Stimulated activated CD4-positive, alpha-beta T cell treated with anti-CD3 and anti-CD28 coated beads, Interleukin-2, amount 100 ng/mL, for 4 hours (primary cell): ENCODE measurements around the gene SERPINA12.
"Not testable (repeated sequence)": the region's sequence is repeated elsewhere in the genome, so short reads cannot be mapped to it uniquely, and the experiment has no call there.

Source experiments
- DNase-seq: peaks from one replicate; pipeline ENCODE4 v3.0.0-alpha.2; 2020; ENCODE audit warnings: low read depth

SERPINA12 gene

GRCh38 chr14:94486883-94487282 is 22.4 kb downstream of the SERPINA12 start:
- no peak for DNase-seq

- no peak for DNase-seq
Observed at GRCh38 chr14:94485944-94486841, 23.1 kb downstream of the SERPINA12 start.

DNA sequence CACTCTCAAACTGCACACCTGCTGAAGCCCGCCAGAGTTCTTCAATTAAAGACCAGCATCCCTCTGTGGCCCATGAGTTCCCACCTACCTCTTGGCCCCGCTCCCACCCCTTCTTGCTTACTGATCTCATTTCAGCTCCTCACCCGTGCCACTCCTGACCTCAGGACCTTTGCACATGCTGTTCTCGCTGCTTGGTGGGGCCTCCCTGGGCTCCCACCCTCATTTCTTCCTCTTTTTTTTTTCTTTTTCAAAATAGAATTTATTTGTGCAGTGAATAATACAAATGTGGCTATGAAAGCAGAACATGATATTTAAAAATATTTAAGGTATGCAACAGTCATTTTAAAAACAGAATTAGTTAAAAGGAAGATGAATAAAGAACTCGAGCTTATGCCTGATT is 24.8 kb downstream of the SERPINA12 start:
- no peak for DNase-seq

DNA sequence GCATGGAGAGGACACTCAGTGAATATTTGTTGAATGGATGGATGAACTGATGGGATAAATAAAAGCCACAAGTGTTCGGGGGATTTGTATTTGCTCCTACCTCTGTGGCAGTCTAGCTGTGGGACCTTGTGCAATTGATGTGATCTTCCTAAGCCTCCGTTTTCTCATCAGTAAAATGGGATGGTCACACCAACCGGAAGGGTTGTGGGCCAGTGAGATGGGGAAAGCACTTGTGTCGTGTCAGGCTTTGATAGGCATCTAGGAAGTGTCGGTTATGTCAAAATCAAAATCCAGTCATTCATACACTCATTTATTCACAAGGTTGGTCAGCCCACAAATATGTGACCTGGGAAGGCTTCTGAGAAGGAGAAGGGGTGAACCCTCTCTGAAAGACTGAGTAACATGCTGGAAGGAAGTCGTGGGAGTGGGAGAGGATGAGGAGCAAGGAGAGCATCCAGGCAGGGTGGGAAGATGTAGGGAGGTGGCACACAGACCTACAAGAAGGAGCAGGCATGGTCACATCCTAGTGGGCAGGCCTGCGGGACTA is 25.5 kb downstream of the SERPINA12 start:
- DNase-seq: no peak

GRCh38 chr14:94483071-94483451 is 26.2 kb downstream of the SERPINA12 start:
- DNase-seq: no peak

DNA sequence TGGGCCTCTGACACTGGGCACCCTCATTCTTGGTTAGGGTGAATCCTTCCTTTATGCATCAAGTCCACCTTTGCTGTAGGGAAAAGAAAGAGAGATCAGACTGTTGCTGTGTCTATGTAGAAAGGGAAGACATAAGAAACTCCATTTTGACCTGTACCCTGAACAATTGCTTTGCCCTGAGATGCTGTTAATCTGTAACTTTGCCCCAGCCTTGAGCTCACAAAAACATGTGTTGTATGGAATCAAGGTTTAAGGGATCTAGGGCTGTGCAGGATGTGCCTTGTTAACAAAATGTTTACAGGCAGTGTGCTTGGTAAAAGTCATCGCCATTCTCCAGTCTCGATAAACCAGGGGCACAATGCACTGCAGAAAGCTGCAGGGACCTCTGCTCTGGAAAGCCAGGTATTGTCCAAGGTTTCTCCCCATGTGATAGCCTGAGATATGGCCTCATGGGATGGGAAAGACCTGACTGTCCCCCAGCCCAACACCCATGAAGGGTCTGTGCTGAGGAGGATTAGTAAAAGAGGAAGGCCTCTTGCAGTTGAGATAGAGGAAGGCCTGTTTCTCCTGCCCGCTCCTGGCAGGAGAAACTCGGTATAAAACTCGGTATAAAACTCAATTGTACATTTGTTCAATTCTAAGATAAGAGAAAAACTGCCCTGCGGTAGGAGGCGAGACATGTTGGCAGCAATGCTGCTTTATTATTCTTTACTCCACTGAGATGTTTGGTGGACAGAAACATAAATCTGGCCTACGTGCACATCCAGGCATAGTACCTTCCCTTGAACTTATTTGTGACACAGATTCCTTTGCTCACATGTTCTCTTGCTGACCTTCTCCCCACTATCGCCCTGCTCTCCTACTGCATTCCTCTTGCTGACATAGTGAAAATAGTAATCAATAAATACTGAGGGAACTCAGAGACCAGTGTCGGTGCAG is 26.9 kb downstream of the SERPINA12 start:
- DNase-seq: not testable (repeated sequence)

DNA sequence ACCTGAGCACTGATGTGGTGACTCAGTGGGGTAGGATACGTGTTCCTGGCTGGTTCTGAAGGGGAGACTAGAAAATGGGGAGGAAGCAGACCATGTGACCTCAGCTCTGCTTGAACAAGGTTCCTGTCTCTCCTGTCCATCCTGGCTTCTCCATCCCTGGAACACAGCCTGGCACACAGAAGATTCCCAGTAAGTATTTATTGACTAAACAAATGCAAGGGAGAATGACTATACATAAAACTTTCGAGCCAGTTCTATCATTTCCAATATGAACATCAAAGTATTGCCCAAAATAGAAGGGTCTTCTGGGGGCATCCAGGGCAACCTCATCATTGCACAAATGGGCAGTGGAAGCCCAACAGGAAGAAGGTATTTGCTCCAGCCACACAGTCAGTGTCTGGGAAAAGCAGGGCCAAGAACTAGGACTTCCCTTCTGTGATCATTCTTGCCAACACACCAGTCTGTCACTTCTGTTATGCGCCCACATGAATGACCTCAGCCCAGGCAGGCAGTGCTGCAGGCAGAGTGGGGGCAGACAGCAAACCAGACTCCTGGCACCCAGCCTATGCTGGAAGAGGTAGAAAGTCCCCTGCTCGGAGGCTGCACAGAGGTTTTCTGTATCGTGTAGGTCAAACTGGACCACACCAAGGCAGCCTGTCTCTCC is 27.7 kb downstream of the SERPINA12 start:
- no peak for DNase-seq

GRCh38 chr14:94480809-94481208 is 28.5 kb downstream of the SERPINA12 start:
- no peak for DNase-seq

DNA sequence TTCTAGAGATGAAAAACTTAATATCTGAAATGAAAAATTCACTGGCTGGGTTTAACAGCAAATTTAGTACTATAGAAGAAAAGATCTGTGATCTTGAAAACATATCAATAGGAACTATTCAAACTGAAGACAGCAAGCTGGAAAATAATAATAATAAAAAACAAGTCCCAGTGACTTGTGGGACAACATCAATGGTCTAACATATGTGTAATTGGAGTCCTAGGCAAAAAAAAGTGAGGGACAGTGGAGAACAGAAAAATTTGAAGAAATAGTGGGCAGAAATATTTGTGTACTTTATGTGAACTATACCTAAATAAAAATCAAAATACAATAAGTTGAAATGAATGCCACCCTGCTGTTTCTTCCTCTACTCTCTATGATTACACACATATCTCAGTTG is 30.8 kb downstream of the SERPINA12 start:
- no peak for DNase-seq

DNA sequence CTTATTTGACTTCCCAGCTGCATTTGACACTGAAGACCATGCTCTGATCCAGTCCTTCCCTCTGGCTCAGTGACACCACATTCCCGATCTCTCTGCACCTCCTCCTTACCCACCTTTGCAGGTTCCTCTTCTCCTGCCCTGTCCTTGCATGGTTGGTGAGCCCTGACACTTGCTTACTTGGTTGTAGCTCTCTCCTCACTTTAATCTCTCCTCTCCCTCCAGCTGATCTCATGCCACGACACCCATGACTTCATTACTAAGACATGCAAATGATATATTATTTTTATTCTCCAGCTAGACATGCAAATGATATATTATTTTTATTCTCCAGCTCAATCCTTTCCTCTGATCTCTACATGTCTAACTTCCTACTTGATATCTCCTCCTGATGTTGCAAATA is 33.2 kb downstream of the SERPINA12 start, which contains the start of gene SERPINA9:
Gene SERPINA9, minus strand, starts transcription at position 175 of the 400 bp plus-strand sequence. CDS start 6,357 bp downstream, outside the sequence.
- no peak for DNase-seq

DNA sequence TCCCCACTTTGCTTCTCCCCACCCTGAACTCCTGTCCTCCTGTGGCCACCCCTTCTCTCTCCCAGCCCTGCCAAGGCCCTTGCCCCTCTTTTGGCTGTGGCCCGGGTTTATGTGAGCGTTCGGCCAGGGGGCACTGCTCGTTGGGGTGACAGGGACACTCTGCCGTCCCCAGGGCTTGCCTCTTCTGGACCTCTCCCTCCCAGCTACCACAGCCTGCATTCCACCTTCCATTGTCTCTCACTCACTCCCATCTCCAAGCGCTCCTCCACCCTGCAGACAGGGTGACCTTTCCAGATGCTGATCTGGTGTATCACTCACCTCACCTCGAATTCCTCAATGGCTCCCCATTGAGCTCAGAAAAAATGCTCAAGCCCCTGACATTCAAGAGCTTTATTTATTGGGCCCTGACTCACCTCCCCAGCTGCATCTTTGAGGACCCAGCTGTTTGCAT is 34.7 kb downstream of the SERPINA12 start:
- DNase-seq: no peak

GRCh38 chr14:94473666-94474410 is 35.4 kb downstream of the SERPINA12 start:
- no peak for DNase-seq

- no peak for DNase-seq
Observed at GRCh38 chr14:94472842-94473241, 36.4 kb downstream of the SERPINA12 start.

DNA sequence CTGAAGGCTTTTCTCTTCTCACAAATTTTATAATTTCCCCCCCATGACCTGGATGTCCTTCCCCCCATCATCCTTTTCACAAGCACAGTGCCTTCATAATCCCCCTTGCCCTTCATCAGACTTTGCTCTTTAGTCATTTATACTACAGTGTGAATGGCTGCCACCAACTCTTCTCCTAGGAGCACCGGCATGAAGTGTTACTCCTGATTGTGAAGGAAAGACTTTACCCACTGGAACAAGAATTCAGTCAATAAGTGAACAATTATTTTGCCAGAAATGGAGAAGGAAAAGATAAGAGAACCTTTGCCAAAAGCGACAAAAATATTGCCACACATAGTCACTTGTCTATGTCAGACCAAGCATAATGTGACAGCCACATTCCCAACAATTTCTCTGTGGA is 38.2 kb downstream of the SERPINA12 start:
- DNase-seq: no peak

GRCh38 chr14:94470311-94470710 is 39.0 kb downstream of the SERPINA12 start:
- DNase-seq: no peak

DNA sequence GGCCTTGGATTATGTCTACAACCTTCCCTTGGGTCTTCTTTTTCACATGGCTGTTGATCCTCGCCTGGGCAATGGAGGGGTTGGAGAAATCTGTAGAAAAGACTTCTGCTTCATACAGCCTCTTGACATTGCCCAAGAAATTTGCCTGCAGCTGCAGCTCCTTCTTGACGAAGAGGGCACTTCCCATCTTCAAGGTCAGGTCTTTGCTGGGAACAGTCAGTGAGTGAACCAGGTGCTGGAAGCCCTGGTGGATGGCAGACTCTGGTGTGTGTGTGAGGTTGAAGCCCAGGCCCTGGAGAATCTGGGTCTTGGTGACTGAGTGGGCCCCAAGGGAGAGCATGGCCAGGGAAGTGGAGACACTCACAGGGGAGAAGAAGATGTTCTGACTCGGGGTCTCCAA is 40.0 kb downstream of the SERPINA12 start:
- DNase-seq: no peak

GRCh38 chr14:94467728-94468520 is 41.3 kb downstream of the SERPINA12 start:
- no peak for DNase-seq

DNA sequence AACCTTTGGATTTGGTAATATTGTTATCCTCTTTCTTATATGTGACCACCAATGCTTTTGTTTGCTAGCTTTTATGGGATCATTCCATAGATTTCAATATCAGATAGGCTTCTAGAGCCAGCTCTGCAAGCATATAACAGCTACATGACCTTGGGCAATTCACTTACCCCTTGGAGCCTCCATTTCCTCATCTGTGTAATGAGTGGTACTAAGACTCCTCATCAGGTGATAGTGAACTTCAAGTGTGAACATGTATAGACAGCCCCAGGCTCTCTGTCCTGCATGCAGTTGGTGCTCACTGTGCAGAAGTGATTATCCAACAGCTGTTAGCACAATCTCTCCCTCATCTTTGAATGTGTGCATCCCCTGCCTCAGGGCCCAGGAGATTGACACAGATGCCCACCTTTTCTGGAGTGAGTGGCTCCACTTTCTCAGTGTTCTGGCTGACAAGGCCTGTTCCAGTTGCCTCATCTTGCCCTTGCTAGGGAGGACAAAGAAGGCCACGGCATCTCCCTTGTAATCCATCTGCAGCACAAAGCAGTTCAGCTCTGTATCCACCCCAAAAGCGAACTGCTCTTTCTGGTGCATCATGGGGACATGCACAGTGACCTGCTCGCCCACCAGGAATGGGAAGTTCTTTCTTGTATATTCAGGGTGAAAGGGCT is 42.4 kb downstream of the SERPINA12 start:
- no peak for DNase-seq

GRCh38 chr14:94465042-94465441 is 44.2 kb downstream of the SERPINA12 start:
- DNase-seq: no peak

DNA sequence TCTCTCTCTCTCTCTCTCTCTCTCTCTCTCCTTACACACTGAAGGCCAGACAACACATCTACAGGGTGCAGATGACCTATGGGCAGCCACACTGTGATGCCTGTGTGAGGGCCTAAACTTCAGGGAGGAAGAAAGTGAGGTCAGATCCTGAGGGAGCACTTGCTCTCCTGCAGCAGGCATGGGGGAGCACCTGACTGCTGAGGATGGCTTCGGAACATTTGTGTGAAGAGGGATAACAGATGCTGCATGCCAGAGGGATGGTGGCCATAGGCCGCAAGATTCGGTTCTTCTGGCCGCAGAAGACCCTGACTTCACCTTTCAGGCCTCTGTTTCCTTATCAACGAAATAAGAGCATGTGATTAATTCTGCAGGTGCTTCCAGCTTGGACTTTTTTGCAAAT is 45.0 kb downstream of the SERPINA12 start:
- no peak for DNase-seq
